SK-N-MC (cell line): Measurements from ENCODE around the gene PRPH.

Experiments used
- EZH2 ChIP-seq: fragments of 200-600 bp; sonication (generic); IDR thresholded peaks from one replicate; pipeline ENCODE4 v1.6.1; 2017; ENCODE audit warnings: antibody characterized with exemption
- POLR2AphosphoS5 ChIP-seq: IDR thresholded peaks from 2 replicates; pipeline ENCODE4 v1.6.1; 2012; ENCODE audit warnings: mild to moderate bottlenecking, low read depth, low read length, borderline replicate concordance

GRCh38 chr12:49345051-49345824 is 50.3 kb downstream of the PRPH start:
- no peak for TF ChIP-seq POLR2AphosphoS5
- no peak for TF ChIP-seq EZH2
